ENCODE measurements around the gene TMEM150C.

TMEM150C gene

GRCh38 chr4:82469791-82470345 is 91.9 kb downstream of the TMEM150C start:
- DNase-seq: no peak

GRCh38 chr4:82467471-82467870 is 94.3 kb downstream of the TMEM150C start:
- DNase-seq: peak; percentile 64

GRCh38 chr4:82463221-82463620 is 98.6 kb downstream of the TMEM150C start:
- DNase-seq: no peak

- peak; percentile 89 for DNase-seq
These were observed 99.4 kb downstream of the TMEM150C start for GRCh38 chr4:82462415-82462831.

GRCh38 chr4:82461710-82462109 is 100.1 kb downstream of the TMEM150C start:
- DNase-seq: no peak

GRCh38 chr4:82458729-82459128 is 103.1 kb downstream of the TMEM150C start:
- DNase-seq: no peak

GRCh38 chr4:82457266-82457665 is 104.5 kb downstream of the TMEM150C start:
- DNase-seq: no peak

GRCh38 chr4:82452026-82452425 is 109.8 kb downstream of the TMEM150C start:
- DNase-seq: no peak

- DNase-seq: no peak
These were observed 110.6 kb downstream of the TMEM150C start for GRCh38 chr4:82450966-82451755.

GRCh38 chr4:82447886-82448285 is 113.9 kb downstream of the TMEM150C start:
- DNase-seq: no peak

GRCh38 chr4:82439088-82439487 is 122.7 kb downstream of the TMEM150C start:
- DNase-seq: no peak

GRCh38 chr4:82437285-82438005 is 124.3 kb downstream of the TMEM150C start:
- no peak for DNase-seq

- DNase-seq: no peak
These were observed 125.0 kb downstream of the TMEM150C start for GRCh38 chr4:82436780-82437179.

GRCh38 chr4:82436130-82436529 is 125.7 kb downstream of the TMEM150C start:
- DNase-seq: no peak

- no peak for DNase-seq
These were observed 126.8 kb downstream of the TMEM150C start for GRCh38 chr4:82434949-82435348.

- DNase-seq: no peak
These were observed 128.0 kb downstream of the TMEM150C start for GRCh38 chr4:82433791-82434190.
